WTC11 (cell line): ENCODE measurements around the gene SLC2A5.

Experiments
- CREB1 ChIP-seq: sonication (generic); formaldehyde crosslinking; IDR thresholded peaks from 2 replicates; pipeline ENCODE4 v1.8.0; 2023; ENCODE audit warnings: mild to moderate bottlenecking, missing genetic modification reagents
- IRF1 ChIP-seq: sonication (generic); formaldehyde crosslinking; IDR thresholded peaks from 2 replicates; pipeline ENCODE4 v1.8.0; 2023; ENCODE audit warnings: missing genetic modification reagents
- MYBL2 ChIP-seq: sonication (generic); formaldehyde crosslinking; IDR thresholded peaks from 2 replicates; pipeline ENCODE4 v1.8.1; 2023; ENCODE audit warnings: mild to moderate bottlenecking, moderate library complexity, missing genetic modification reagents
- NFYB ChIP-seq: sonication (generic); formaldehyde crosslinking; conservative IDR thresholded peaks from 2 replicates; pipeline ENCODE4 v1.8.0; 2022; ENCODE audit warnings: low read depth, missing genetic modification reagents
- ZNF416 ChIP-seq: fragments of 250-450 bp; sonication (Bioruptor Pico); IDR thresholded peaks from 2 replicates; pipeline ENCODE4 v1.9.0; 2021; ENCODE audit warnings: mild to moderate bottlenecking, inconsistent platforms
- TF ChIP-seq, protein P1 (sequence below): fragments of 200-600 bp; IDR thresholded peaks from 2 replicates; pipeline ENCODE4 v1.8.0; 2022; ENCODE audit warnings: antibody characterized with exemption
- TF ChIP-seq, protein P2 (sequence below): sonication (generic); formaldehyde crosslinking; IDR thresholded peaks from 2 replicates; pipeline ENCODE4 v1.8.1; 2022; ENCODE audit warnings: low read depth, missing genetic modification reagents, borderline replicate concordance

DNA sequence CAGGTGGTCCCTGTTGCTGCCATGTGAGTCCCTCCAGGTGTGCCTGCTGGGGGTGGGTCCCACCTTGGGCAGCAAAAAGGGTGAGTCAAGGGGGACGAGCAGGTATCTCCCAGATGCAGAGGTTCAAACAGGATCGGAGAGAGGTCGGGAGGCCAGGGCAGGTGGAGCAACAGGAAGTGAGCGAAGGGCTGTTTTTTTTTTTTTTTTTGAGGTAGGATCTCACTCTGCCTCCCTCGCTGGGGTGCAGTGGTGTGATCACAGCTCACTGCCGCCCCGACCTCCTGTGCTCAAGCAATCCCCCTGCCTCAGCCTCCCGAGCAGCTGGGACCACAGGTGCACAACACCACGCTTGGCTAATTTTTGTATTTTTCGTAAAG, 82.6 kb downstream of the SLC2A5 start:
- TF ChIP-seq NFYB (CRISPR knock-in tag) (no peak), CREB1 (CRISPR knock-in tag) (no peak), ZNF416 (CRISPR knock-in tag) (no peak), IRF1 (CRISPR knock-in tag) (no peak), MYBL2 (CRISPR knock-in tag) (no peak)
- TF ChIP-seq, protein P1, sequence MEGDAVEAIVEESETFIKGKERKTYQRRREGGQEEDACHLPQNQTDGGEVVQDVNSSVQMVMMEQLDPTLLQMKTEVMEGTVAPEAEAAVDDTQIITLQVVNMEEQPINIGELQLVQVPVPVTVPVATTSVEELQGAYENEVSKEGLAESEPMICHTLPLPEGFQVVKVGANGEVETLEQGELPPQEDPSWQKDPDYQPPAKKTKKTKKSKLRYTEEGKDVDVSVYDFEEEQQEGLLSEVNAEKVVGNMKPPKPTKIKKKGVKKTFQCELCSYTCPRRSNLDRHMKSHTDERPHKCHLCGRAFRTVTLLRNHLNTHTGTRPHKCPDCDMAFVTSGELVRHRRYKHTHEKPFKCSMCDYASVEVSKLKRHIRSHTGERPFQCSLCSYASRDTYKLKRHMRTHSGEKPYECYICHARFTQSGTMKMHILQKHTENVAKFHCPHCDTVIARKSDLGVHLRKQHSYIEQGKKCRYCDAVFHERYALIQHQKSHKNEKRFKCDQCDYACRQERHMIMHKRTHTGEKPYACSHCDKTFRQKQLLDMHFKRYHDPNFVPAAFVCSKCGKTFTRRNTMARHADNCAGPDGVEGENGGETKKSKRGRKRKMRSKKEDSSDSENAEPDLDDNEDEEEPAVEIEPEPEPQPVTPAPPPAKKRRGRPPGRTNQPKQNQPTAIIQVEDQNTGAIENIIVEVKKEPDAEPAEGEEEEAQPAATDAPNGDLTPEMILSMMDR = no peak
- TF ChIP-seq, protein P2, sequence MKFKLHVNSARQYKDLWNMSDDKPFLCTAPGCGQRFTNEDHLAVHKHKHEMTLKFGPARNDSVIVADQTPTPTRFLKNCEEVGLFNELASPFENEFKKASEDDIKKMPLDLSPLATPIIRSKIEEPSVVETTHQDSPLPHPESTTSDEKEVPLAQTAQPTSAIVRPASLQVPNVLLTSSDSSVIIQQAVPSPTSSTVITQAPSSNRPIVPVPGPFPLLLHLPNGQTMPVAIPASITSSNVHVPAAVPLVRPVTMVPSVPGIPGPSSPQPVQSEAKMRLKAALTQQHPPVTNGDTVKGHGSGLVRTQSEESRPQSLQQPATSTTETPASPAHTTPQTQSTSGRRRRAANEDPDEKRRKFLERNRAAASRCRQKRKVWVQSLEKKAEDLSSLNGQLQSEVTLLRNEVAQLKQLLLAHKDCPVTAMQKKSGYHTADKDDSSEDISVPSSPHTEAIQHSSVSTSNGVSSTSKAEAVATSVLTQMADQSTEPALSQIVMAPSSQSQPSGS (CRISPR knock-in tag) = no peak
